A549 (cell line): ENCODE results near the gene TAF4. TPM values are rescaled to one million over a fixed set of nuclear protein-coding genes. Genes with fewer than 3 reads are reported as not detected.

Experiments
- ATAC-seq, 2 experiments: fragments of 200-7000 bp in 1 of 2; fragments of >200 bp in 1 of 2; cut with Nextera tagmentation in 1 of 2; cut with Tn5 transposase in 1 of 2; 3 replicates each; pipeline versions ENCODE4 v1.8.0 to v1.9.1; 2018 to 2020; ENCODE audit warnings: mild to moderate bottlenecking in 1 of 2, moderate library complexity in 1 of 2
- CTCF ChIA-PET: fragments of 300-600 bp; sonication (Branson Sonifier 250); formaldehyde crosslinking; extraction: SDS; loops from one replicate; lab custom pipeline; 2021; ENCODE audit warnings: antibody characterized with exemption, inconsistent platforms; lab: Yijun Ruan, JAX
- POLR2A ChIA-PET: fragments of 350-600 bp; formaldehyde crosslinking; extraction: SDS; loops from one replicate; lab custom pipeline; 2021; ENCODE audit warnings: antibody characterized with exemption, inconsistent platforms; lab: Yijun Ruan, JAX
- DNase-seq, 2 experiments: peaks; one replicate each; pipeline versions ENCODE4 v3.0.0 to v3.0.0-alpha.2; 2011 to 2016; ENCODE audit warnings: low read depth in 1 of 2, low spot score in 1 of 2
- FAIRE-seq: peaks from 2 replicates; lab custom pipeline; 2011; peaks lifted over from hg19 to GRCh38; lab: Jason Lieb, UNC
- H3K27ac ChIP-seq, 2 experiments: fragments of >200 bp; sonication (Bioruptor Twin); formaldehyde crosslinking; 3 replicates each; pipeline ENCODE4 v1.5.1; 2016 to 2017
- H3K4me1 ChIP-seq: fragments of >200 bp; sonication (Bioruptor Twin); formaldehyde crosslinking; 3 replicates; pipeline ENCODE4 v1.6.1; 2016
- H3K4me2 ChIP-seq: fragments of >200 bp; sonication (Bioruptor Twin); formaldehyde crosslinking; 3 replicates; pipeline ENCODE4 v1.6.1; 2016
- H3K4me3 ChIP-seq: fragments of >200 bp; sonication (Bioruptor Twin); formaldehyde crosslinking; 3 replicates; pipeline ENCODE4 v1.5.1; 2016
- H3K9me3 ChIP-seq: fragments of >200 bp; sonication (Bioruptor Twin); formaldehyde crosslinking; 3 replicates; pipeline ENCODE4 v1.6.1; 2016
- ATOH8 ChIP-seq: fragments of 250-450 bp; sonication (Bioruptor Pico); IDR thresholded peaks from 2 replicates; pipeline ENCODE4 v1.5.0; 2020; ENCODE audit warnings: low read depth, mild to moderate bottlenecking, moderate library complexity
- BHLHE40 ChIP-seq: IDR thresholded peaks from 2 replicates; pipeline ENCODE4 v1.6.1; 2012; ENCODE audit warnings: low read depth, low read length, inconsistent platforms
- CBX2 ChIP-seq: fragments of 200-600 bp; sonication (generic); IDR thresholded peaks from 2 replicates; pipeline ENCODE4 v1.6.1; 2016; ENCODE audit warnings: low read depth, mild to moderate bottlenecking, borderline replicate concordance
- CEBPB ChIP-seq, 2 experiments: fragments of >200 bp in 1 of 2; sonication (Bioruptor Twin) in 1 of 2; formaldehyde crosslinking in 1 of 2; IDR thresholded peaks; 2 replicates each; pipeline ENCODE4 v1.6.1; 2012 to 2016
- CHD2 ChIP-seq: fragments of 150-350 bp; IDR thresholded peaks from 2 replicates; pipeline ENCODE4 v1.6.1; 2014; ENCODE audit warnings: low read length; ENCODE audit not compliant: partially characterized antibody
- EHMT2 ChIP-seq: fragments of 200-600 bp; sonication (generic); IDR thresholded peaks from 2 replicates; pipeline ENCODE4 v1.6.1; 2016; ENCODE audit warnings: antibody characterized with exemption, low read depth, mild to moderate bottlenecking, moderate library complexity
- EP300 ChIP-seq, 2 experiments: fragments of >200 bp; sonication (Bioruptor Twin); formaldehyde crosslinking; IDR thresholded peaks; 2 replicates in 1 of 2; 3 replicates in 1 of 2; pipeline ENCODE4 v1.6.1; 2016 to 2017
- ESRRA ChIP-seq: fragments of 150-350 bp; IDR thresholded peaks from 2 replicates; pipeline ENCODE4 v1.6.1; 2014; ENCODE audit warnings: mild to moderate bottlenecking, low read length, borderline replicate concordance
- FOSL2 ChIP-seq, 2 experiments: fragments of 450-650 bp in 1 of 2; fragments of >200 bp in 1 of 2; sonication (Bioruptor Twin) in 1 of 2; formaldehyde crosslinking; IDR thresholded peaks; 2 replicates each; pipeline versions ENCODE4 v1.5.0 to v1.6.1; 2016 to 2020; ENCODE audit warnings: mild to moderate bottlenecking in 1 of 2, moderate library complexity in 1 of 2
- GATA3 ChIP-seq: IDR thresholded peaks from 2 replicates; pipeline ENCODE4 v1.6.1; 2012; ENCODE audit warnings: borderline replicate concordance
- HMGXB4 ChIP-seq: fragments of 250-450 bp; sonication (Bioruptor Pico); IDR thresholded peaks from 2 replicates; pipeline ENCODE4 v1.5.0; 2021; ENCODE audit warnings: mild to moderate bottlenecking, moderate library complexity, borderline replicate concordance
- JUNB ChIP-seq: fragments of >200 bp; sonication (Bioruptor Twin); formaldehyde crosslinking; IDR thresholded peaks from 2 replicates; pipeline ENCODE4 v1.6.1; 2016
- MYC ChIP-seq: IDR thresholded peaks from 2 replicates; pipeline ENCODE4 v1.6.1; 2012; ENCODE audit warnings: mild to moderate bottlenecking, inconsistent platforms, low read length, improper control_type of control experiment, borderline replicate concordance
- NPAS2 ChIP-seq: fragments of 250-450 bp; sonication (Bioruptor Pico); IDR thresholded peaks from 2 replicates; pipeline ENCODE4 v1.8.0; 2022; ENCODE audit warnings: mild to moderate bottlenecking, moderate library complexity, borderline replicate concordance
- PHF8 ChIP-seq: fragments of 200-600 bp; sonication (generic); IDR thresholded peaks from 2 replicates; pipeline ENCODE4 v1.6.1; 2016; ENCODE audit warnings: low read depth, mild to moderate bottlenecking, antibody characterized with exemption, moderate library complexity, borderline replicate concordance
- POLR2AphosphoS2 ChIP-seq: conservative IDR thresholded peaks from 2 replicates; pipeline ENCODE4 v1.6.1; 2012; ENCODE audit warnings: low read length, improper control_type of control experiment, inconsistent platforms
- RAD21 ChIP-seq, 2 experiments: fragments of >200 bp in 1 of 2; sonication (Bioruptor Twin) in 1 of 2; formaldehyde crosslinking in 1 of 2; IDR thresholded peaks in 1 of 2; conservative IDR thresholded peaks in 1 of 2; 2 replicates in 1 of 2; 3 replicates in 1 of 2; pipeline ENCODE4 v1.6.1; 2012 to 2018; ENCODE audit warnings: inconsistent platforms in 1 of 2
- RARB ChIP-seq: fragments of 250-450 bp; sonication (Bioruptor Pico); IDR thresholded peaks from 2 replicates; pipeline ENCODE4 v1.8.0; 2021; ENCODE audit warnings: mild to moderate bottlenecking, moderate library complexity
- RNF2 ChIP-seq: fragments of 200-600 bp; sonication (generic); IDR thresholded peaks from 2 replicates; pipeline ENCODE4 v1.6.1; 2016; ENCODE audit warnings: low read depth, mild to moderate bottlenecking, antibody characterized with exemption, moderate library complexity, borderline replicate concordance
- TFCP2L1 ChIP-seq: fragments of 250-450 bp; sonication (Bioruptor Pico); IDR thresholded peaks from 2 replicates; pipeline ENCODE4 v1.5.0; 2021; ENCODE audit warnings: mild to moderate bottlenecking
- TP53 ChIP-seq: fragments of 250-450 bp; sonication (Bioruptor Pico); IDR thresholded peaks from 2 replicates; pipeline ENCODE4 v1.5.0; 2021; ENCODE audit warnings: mild to moderate bottlenecking, moderate library complexity
- ZFP36 ChIP-seq: fragments of 450-650 bp; IDR thresholded peaks from 2 replicates; pipeline ENCODE4 v1.6.1; 2014; ENCODE audit warnings: borderline replicate concordance; ENCODE audit not compliant: partially characterized antibody
- ZNF302 ChIP-seq: fragments of 250-450 bp; sonication (Bioruptor Pico); IDR thresholded peaks from 2 replicates; pipeline ENCODE4 v1.9.0; 2021; ENCODE audit warnings: inconsistent platforms, mild to moderate bottlenecking, moderate library complexity
- ZSCAN20 ChIP-seq: fragments of 250-450 bp; sonication (Bioruptor Pico); IDR thresholded peaks from 2 replicates; pipeline ENCODE4 v1.8.0; 2022; ENCODE audit warnings: mild to moderate bottlenecking, moderate library complexity
- WGBS: methylation state at CpG from one replicate; pipeline ENCODE4 v1.1.6; 2017; ENCODE audit errors: missing lambda C conversion rate; 5-methylcytosine and 5-hydroxymethylcytosine counted together
- polyA plus RNA-seq, 4 experiments: library from polyadenylated mRNA; depleted of rRNA in 3 of 4; stranded (reverse); fragments of >200 nt; fragmentation: RNase III in 1 of 4; extraction: RNeasy Plus Mini Kit Qiagen cat#74134 plus additional on column Dnase treatment in 1 of 4; gene quantifications; 2 replicates in 3 of 4; 3 replicates in 1 of 4; pipeline ENCODE4 v1.2.3, GENCODE V29; 2011 to 2017
- TF ChIP-seq, protein P1 (sequence below): fragments of 150-350 bp; IDR thresholded peaks from 2 replicates; pipeline ENCODE4 v1.6.1; 2014; ENCODE audit warnings: low read depth, mild to moderate bottlenecking, low read length
- TF ChIP-seq, protein P2 (sequence below): IDR thresholded peaks from 2 replicates; pipeline ENCODE4 v1.6.1; 2012
- TF ChIP-seq, protein P3 (sequence below): IDR thresholded peaks from 2 replicates; pipeline ENCODE4 v1.6.1; 2012
- TF ChIP-seq, protein P4 (sequence below): fragments of >200 bp; sonication (Bioruptor Twin); formaldehyde crosslinking; IDR thresholded peaks from 2 replicates; pipeline ENCODE4 v1.6.1; 2016

TAF4 gene
- polyA plus RNA-seq, 2 of the 4 experiments (the other 2 are of a cell fraction): 6.1 to 11.0 TPM

DNA sequence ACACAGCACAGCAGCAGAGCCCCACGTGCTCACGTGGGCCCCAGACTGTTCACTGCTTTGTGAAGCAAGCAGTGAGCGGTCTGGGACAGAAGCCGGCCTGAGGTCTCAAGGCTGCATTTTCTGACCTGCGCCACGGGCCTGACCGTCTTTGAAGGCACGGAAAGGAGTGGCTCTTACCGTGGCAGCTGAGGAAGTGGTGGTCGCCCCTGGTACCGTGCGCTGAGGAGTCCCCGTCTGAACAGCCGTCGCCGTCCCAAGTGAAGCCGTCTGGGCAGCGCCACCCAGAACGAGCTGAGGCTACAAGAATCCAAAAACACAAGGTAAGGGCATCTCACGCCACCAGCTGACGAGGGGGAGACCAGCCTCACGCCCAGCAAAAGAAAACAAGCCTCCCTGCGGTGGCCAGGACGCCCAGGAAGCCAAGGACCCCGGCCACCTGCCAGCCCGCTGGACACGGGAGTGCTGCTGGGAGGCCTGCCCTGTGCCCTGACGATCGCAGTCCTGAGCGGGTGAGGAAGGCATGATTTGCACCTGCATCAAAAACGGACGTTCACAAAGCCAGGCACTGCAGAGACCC lies 55.7 kb downstream of the TAF4 start:
- ATAC-seq: no peak
- 95% methylated on average over 26 of the region's 32 CpGs for WGBS
- POLR2A ChIA-PET: interaction anchor here (1.4 kb wide), 1 partner anchor 112 kb away, joined by 5 read pairs; the partner anchor contains the start of gene LSM14B
- no peak for DNase-seq
- FAIRE-seq: no peak
- no peak overlapping the region for H3K4me2 ChIP-seq
- TF ChIP-seq NPAS2 (CRISPR knock-in tag) (no peak), ZNF302 (CRISPR knock-in tag) (no peak), GATA3 (no peak), MYC (no peak), TP53 (CRISPR knock-in tag) (no peak), CEBPB (IDR thresholded peaks at IDR 0.05) (no peak), TFCP2L1 (no peak), HMGXB4 (no peak), CBX2 (no peak), ZFP36 (no peak), POLR2AphosphoS2 (no peak), RNF2 (no peak), EHMT2 (no peak), PHF8 (no peak)
- TF ChIP-seq, protein P1, sequence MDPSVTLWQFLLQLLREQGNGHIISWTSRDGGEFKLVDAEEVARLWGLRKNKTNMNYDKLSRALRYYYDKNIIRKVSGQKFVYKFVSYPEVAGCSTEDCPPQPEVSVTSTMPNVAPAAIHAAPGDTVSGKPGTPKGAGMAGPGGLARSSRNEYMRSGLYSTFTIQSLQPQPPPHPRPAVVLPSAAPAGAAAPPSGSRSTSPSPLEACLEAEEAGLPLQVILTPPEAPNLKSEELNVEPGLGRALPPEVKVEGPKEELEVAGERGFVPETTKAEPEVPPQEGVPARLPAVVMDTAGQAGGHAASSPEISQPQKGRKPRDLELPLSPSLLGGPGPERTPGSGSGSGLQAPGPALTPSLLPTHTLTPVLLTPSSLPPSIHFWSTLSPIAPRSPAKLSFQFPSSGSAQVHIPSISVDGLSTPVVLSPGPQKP: no peak
- CTCF ChIA-PET: interaction anchor here (0.6 to 4.4 kb wide), 25 partner anchors 10 to 200 kb away, joined by 3 to 75 read pairs (median 5); no protein-coding TSS in a partner anchor
- H3K27ac ChIP-seq: no peak overlapping the region
- no peak overlapping the region for H3K4me3 ChIP-seq
- no peaks in the 10 kb centered on the region for H3K4me1 ChIP-seq
- H3K9me3 ChIP-seq: no peaks in the 10 kb centered on the region

GRCh38 chr20:62009322-62009721 lies 56.4 kb downstream of the TAF4 start:
- no peak for ATAC-seq
- FAIRE-seq: no peak
- ChIA-PET POLR2A (no interaction called here), CTCF (interaction anchor here (0.6 to 4.4 kb wide), 6 partner anchors 9 to 374 kb away, joined by 3 to 75 read pairs (median 6); no protein-coding TSS in a partner anchor)
- 93% methylated on average over 13 of the region's 13 CpGs for WGBS
- DNase-seq: no peak
- Histone ChIP-seq H3K4me3 (no peak overlapping the region), H3K4me2 (no peak overlapping the region), H3K27ac (no peak overlapping the region), H3K4me1 (no peaks in the 10 kb centered on the region), H3K9me3 (no peaks in the 10 kb centered on the region)
- TF ChIP-seq, protein P2, sequence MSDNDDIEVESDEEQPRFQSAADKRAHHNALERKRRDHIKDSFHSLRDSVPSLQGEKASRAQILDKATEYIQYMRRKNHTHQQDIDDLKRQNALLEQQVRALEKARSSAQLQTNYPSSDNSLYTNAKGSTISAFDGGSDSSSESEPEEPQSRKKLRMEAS: no peak
- TF ChIP-seq RARB (CRISPR knock-in tag) (no peak), GATA3 (no peak), TP53 (CRISPR knock-in tag) (no peak), FOSL2 (IDR thresholded peaks at IDR 0.05) (no peak), FOSL2 (CRISPR knock-in tag; IDR thresholded peaks at IDR 0.05) (no peak), CHD2 (no peak)

DNA sequence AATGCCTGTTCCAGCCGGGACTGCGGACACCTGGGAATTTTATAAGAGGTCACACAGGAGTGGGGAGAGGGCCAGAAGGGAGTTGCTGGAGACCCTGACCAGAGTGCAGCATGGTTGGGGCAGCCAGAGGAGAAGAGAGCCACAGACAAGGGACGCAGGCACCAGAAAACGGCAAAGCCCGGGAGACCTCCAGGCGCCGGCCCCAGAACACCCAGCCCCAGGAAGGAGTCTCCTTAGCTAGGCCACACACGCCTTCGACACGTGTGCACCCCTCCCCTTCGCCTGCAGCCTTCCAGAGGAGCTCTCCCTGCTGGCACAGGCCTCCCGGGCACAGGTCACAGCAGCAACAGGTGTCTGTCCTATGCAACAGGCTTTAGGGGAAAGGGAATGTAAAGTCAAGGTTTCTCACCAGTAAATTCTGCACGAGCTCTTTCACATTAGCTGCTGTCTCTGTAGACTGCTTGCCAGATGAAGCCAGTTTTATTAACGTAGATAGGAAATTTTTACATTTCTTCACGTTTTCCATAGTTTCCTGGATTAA lies 57.0 kb downstream of the TAF4 start:
- FAIRE-seq (no peak), ATAC-seq (no peak), DNase-seq (no peak)
- Histone ChIP-seq H3K4me3 (no peak overlapping the region), H3K4me1 (no peaks in the 10 kb centered on the region), H3K9me3 (no peaks in the 10 kb centered on the region), H3K4me2 (no peak overlapping the region), H3K27ac (no peak overlapping the region)
- 94% methylated on average over 15 of the region's 15 CpGs for WGBS
- ChIA-PET CTCF (interaction anchor here (0.6 to 4.4 kb wide), 6 partner anchors 128 to 374 kb away, joined by 3 to 75 read pairs (median 4); no protein-coding TSS in a partner anchor), POLR2A (no interaction called here)
- TF ChIP-seq, protein P3, sequence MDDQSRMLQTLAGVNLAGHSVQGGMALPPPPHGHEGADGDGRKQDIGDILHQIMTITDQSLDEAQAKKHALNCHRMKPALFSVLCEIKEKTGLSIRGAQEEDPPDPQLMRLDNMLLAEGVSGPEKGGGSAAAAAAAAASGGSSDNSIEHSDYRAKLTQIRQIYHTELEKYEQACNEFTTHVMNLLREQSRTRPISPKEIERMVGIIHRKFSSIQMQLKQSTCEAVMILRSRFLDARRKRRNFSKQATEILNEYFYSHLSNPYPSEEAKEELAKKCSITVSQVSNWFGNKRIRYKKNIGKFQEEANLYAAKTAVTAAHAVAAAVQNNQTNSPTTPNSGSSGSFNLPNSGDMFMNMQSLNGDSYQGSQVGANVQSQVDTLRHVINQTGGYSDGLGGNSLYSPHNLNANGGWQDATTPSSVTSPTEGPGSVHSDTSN: no peak
- TF ChIP-seq EHMT2 (no peak), EP300 (IDR thresholded peaks at IDR 0.05) (no peak), BHLHE40 (no peak), ESRRA (no peak), RAD21 (conservative IDR thresholded peaks at IDR 0.05 in 1 of 2, IDR thresholded peaks at IDR 0.05 in 1 of 2) (no peak), ATOH8 (CRISPR knock-in tag) (no peak), ZSCAN20 (CRISPR knock-in tag) (no peak), RARB (CRISPR knock-in tag) (no peak), TP53 (CRISPR knock-in tag) (no peak), JUNB (no peak)
- TF ChIP-seq, protein P4, sequence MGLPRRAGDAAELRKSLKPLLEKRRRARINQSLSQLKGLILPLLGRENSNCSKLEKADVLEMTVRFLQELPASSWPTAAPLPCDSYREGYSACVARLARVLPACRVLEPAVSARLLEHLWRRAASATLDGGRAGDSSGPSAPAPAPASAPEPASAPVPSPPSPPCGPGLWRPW: no peak
